Ovary (tissue), 9 donors: ENCODE data around the gene RGS5. TPM values are rescaled to one million over a fixed set of nuclear protein-coding genes. Genes with fewer than 3 reads are reported as not detected.

Experiments
- DNase-seq, 5 donors: peaks; one replicate each; pipeline ENCODE4 v3.0.0-alpha.2; 2019 to 2020
- H3K27ac ChIP-seq, 2 donors: fragments of 200-600 bp; one replicate each; pipeline versions ENCODE4 v1.5.1 to v1.8.0; 2019 to 2022
- H3K27me3 ChIP-seq: fragments of 200-600 bp; one replicate; pipeline ENCODE4 v1.8.0; 2022
- H3K36me3 ChIP-seq: fragments of 200-600 bp; sonication (generic); one replicate; pipeline ENCODE4 v1.5.1; 2019
- H3K4me1 ChIP-seq: one replicate; pipeline ENCODE4 v1.8.1; 2013; ENCODE audit warnings: mild to moderate bottlenecking, moderate library complexity; ENCODE audit not compliant: insufficient read depth
- H3K4me3 ChIP-seq: fragments of 200-600 bp; sonication (generic); one replicate; pipeline ENCODE4 v1.5.1; 2017
- H3K9me3 ChIP-seq, 2 donors: fragments of 200-600 bp in 1 of 2; sonication (generic) in 1 of 2; one replicate each; pipeline versions ENCODE4 v1.5.1 to v1.8.1; 2013 to 2019; ENCODE audit warnings: mild to moderate bottlenecking in 1 of 2, moderate library complexity in 1 of 2
- CTCF ChIP-seq, 3 donors: fragments of 450-650 bp in 2 of 3; fragments of 200-600 bp in 1 of 3; IDR thresholded peaks; one replicate each; pipeline versions ENCODE4 v1.5.1 to v1.8.0; 2016 to 2022; ENCODE audit warnings: antibody characterized with exemption in 3 of 3, mild to moderate bottlenecking in 1 of 3
- EP300 ChIP-seq: sonication (generic); formaldehyde crosslinking; IDR thresholded peaks from one replicate; pipeline ENCODE4 v1.6.1; 2017; ENCODE audit warnings: antibody characterized with exemption
- POLR2A ChIP-seq: fragments of 450-650 bp; IDR thresholded peaks from one replicate; pipeline ENCODE4 v1.6.1; 2017; ENCODE audit warnings: antibody characterized with exemption, mild to moderate bottlenecking, moderate library complexity
- WGBS, 3 donors: extraction: QIAGEN DNeasy Blood & Tissue Kit in 1 of 3; methylation state at CpG; one replicate each; pipeline versions ENCODE4 v1.1.5 to v1.1.7; 2013 to 2017; 5-methylcytosine and 5-hydroxymethylcytosine counted together
- intact Hi-C, 4 donors: fragments of 100-400 bp; cut with DNase I; formaldehyde crosslinking; loops; one replicate each; pipeline versions ENCODE4 v1.11.0 to v1.15.1; 2022 to 2023
- polyA plus RNA-seq, 2 donors: library from polyadenylated mRNA; stranded (reverse); fragments of 200-250 nt in 1 of 2; fragments of 350-450 nt in 1 of 2; fragmentation: Illumina TruSeq in 1 of 2; extraction: RNeasy Lipid Tissue Mini Kit (QIAGEN cat#74804) in 1 of 2; gene quantifications; one replicate each; pipeline ENCODE4 v1.2.3, GENCODE V29; 2013 to 2014
- total RNA-seq, 7 donors: library from RNA; depleted of rRNA in 2 of 7; stranded (reverse); fragments of >200 nt in 2 of 7; fragmentation: NEBNext Ultra II Directional in 3 of 7; extraction: Animal tissue kit (Norgen Biotek cat#: 25700) in 3 of 7; gene quantifications; one replicate each; pipeline versions ENCODE4 v1.1.0 to v1.2.4, GENCODE V29; 2016 to 2023
- donor health status: DM: no; HTN: no; CAD: no; lungs with moderate emphysema.
- donor health status: DM: no; HTN: no; CAD: no.
- donor health status: Bipolar disorder and iron deficiency.
- donor health status: DM: yes; HTN: yes; CAD: no.
- donor health status: DM: no; HTN: no; CAD: no.
- donor health status: DM: yes; HTN: yes; CAD: no.

The RGS5 gene
- total and polyA plus RNA-seq, 9 donors: 12.2 to 157 (median 44.2) TPM

- TF ChIP-seq POLR2A (no peak), EP300 (no peak), CTCF (IDR thresholded peaks at IDR 0.05) (no peak)
- 89 to 94% (median 93%) methylated on average over 2 of the region's 2 CpGs for WGBS, 3 donors
- no peak for DNase-seq
- H3K36me3 ChIP-seq: no peaks in the 10 kb centered on the region
- H3K4me3 ChIP-seq: no peak overlapping the region
- H3K27me3 ChIP-seq: no peaks in the 10 kb centered on the region
- no peaks in the 10 kb centered on the region for H3K4me1 ChIP-seq
- H3K9me3 ChIP-seq: no peaks in the 10 kb centered on the region
- H3K27ac ChIP-seq: no peak overlapping the region
- intact Hi-C loops: no loop called here
These were observed 53.8 kb downstream of the RGS5 start for GRCh38 chr1:163148911-163149310.

GRCh38 chr1:163147019-163147418 is 55.7 kb downstream of the RGS5 start:
- no peak for DNase-seq
- 81 to 91% (median 85%) methylated on average over 3 of the region's 3 CpGs for WGBS, 3 donors
- no peak overlapping the region for H3K4me3 ChIP-seq
- H3K27me3 ChIP-seq: no peaks in the 10 kb centered on the region
- TF ChIP-seq POLR2A (no peak), EP300 (no peak), CTCF (IDR thresholded peaks at IDR 0.05) (no peak)
- no peak overlapping the region for H3K27ac ChIP-seq
- no peaks in the 10 kb centered on the region for H3K9me3 ChIP-seq
- intact Hi-C loops: no loop called here
- H3K36me3 ChIP-seq: no peaks in the 10 kb centered on the region
- H3K4me1 ChIP-seq: no peaks in the 10 kb centered on the region

GRCh38 chr1:163145435-163145834 is 57.3 kb downstream of the RGS5 start:
- no peaks in the 10 kb centered on the region for H3K27me3 ChIP-seq
- H3K4me3 ChIP-seq: no peak overlapping the region
- WGBS, 3 donors: 50 to 99% (median 95%) methylated on average over 1 of the region's 1 CpG
- H3K4me1 ChIP-seq: no peaks in the 10 kb centered on the region
- TF ChIP-seq EP300 (no peak), CTCF (IDR thresholded peaks at IDR 0.05) (no peak), POLR2A (no peak)
- intact Hi-C loops: no loop called here
- no peak for DNase-seq
- no peaks in the 10 kb centered on the region for H3K9me3 ChIP-seq
- no peak overlapping the region for H3K27ac ChIP-seq
- H3K36me3 ChIP-seq: no peaks in the 10 kb centered on the region

GRCh38 chr1:163144418-163144817 is 58.3 kb downstream of the RGS5 start:
- Histone ChIP-seq H3K27me3 (no peaks in the 10 kb centered on the region), H3K9me3 (no peaks in the 10 kb centered on the region), H3K36me3 (no peaks in the 10 kb centered on the region), H3K4me1 (no peaks in the 10 kb centered on the region), H3K4me3 (no peak overlapping the region), H3K27ac (no peak overlapping the region)
- intact Hi-C loops: no loop called here
- no peak for TF ChIP-seq CTCF (IDR thresholded peaks at IDR 0.05)
- no peak for TF ChIP-seq EP300
- peak in 1 of 5 donors; percentile 28 for DNase-seq
- 9 to 13% (median 13%) methylated on average over 3 of the region's 3 CpGs for WGBS, 3 donors

GRCh38 chr1:163142152-163142551 is 60.6 kb downstream of the RGS5 start:
- intact Hi-C loops: no loop called here
- Histone ChIP-seq H3K27me3 (no peaks in the 10 kb centered on the region), H3K9me3 (no peaks in the 10 kb centered on the region), H3K4me3 (no peak overlapping the region), H3K36me3 (no peaks in the 10 kb centered on the region), H3K4me1 (no peaks in the 10 kb centered on the region), H3K27ac (no peak overlapping the region)
- 58 to 61% (median 59%) methylated on average over 2 of the region's 2 CpGs for whole genome bisulfite sequencing, 3 donors
- DNase-seq: no peak
- TF ChIP-seq CTCF (IDR thresholded peaks at IDR 0.05) (no peak), EP300 (no peak), POLR2A (no peak)
